22Rv1 (cell line): Measurements from ENCODE around the gene CAMTA2.

Source experiments
- ZFX ChIP-seq: fragments of 450-650 bp; IDR thresholded peaks from 2 replicates; pipeline ENCODE4 v1.6.1; 2017; ENCODE audit warnings: antibody characterized with exemption, borderline replicate concordance
- TF ChIP-seq, protein P1 (sequence below): fragments of 450-650 bp; IDR thresholded peaks from 2 replicates; pipeline ENCODE4 v1.5.1; 2017; ENCODE audit warnings: mild to moderate bottlenecking

DNA sequence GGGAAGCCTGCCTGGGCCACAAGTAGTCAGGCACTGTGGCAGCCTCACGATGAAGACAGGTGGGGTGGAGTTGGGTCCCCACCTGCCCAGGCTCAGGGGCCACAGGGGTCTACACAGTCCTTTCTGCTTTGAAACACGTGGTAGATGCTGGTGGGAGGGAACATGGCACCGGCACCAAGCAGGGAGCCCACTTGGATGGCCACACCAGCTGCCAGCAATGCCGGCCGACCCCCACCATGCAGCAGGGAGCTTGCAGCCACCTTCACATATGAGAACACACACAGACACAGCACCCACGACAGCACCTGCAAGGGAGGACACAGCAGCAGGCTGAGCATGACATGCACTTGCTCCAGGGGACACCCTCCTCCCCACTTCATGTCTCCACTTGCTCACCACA, 45.4 kb upstream of the CAMTA2 start:
- TF ChIP-seq, protein P1, sequence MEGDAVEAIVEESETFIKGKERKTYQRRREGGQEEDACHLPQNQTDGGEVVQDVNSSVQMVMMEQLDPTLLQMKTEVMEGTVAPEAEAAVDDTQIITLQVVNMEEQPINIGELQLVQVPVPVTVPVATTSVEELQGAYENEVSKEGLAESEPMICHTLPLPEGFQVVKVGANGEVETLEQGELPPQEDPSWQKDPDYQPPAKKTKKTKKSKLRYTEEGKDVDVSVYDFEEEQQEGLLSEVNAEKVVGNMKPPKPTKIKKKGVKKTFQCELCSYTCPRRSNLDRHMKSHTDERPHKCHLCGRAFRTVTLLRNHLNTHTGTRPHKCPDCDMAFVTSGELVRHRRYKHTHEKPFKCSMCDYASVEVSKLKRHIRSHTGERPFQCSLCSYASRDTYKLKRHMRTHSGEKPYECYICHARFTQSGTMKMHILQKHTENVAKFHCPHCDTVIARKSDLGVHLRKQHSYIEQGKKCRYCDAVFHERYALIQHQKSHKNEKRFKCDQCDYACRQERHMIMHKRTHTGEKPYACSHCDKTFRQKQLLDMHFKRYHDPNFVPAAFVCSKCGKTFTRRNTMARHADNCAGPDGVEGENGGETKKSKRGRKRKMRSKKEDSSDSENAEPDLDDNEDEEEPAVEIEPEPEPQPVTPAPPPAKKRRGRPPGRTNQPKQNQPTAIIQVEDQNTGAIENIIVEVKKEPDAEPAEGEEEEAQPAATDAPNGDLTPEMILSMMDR = no peak
- no peak for TF ChIP-seq ZFX
